Body of pancreas (tissue), 4 donors: ENCODE data around the gene COL13A1. TPM values are rescaled to one million over a fixed set of nuclear protein-coding genes. Genes with fewer than 3 reads are reported as not detected.

ENCODE experiments used
- ATAC-seq: fragments of 150-250 bp; one replicate; pipeline ENCODE4 v1.9.1; 2016
- DNase-seq, 4 donors: peaks; one replicate each; pipeline ENCODE4 v3.0.0-alpha.2; 2019
- H3K27ac ChIP-seq, 4 donors: fragments of 200-600 bp; sonication (generic); 1 replicate in 3 of 4; 2 replicates in 1 of 4; pipeline versions ENCODE4 v1.5.1 to v1.6.1; 2016 to 2019; ENCODE audit warnings: mild to moderate bottlenecking in 1 of 4, mixed read lengths in 1 of 4, moderate library complexity in 1 of 4
- H3K27me3 ChIP-seq, 2 donors: fragments of 200-600 bp; sonication (generic); one replicate each; pipeline ENCODE4 v1.6.0; 2016; ENCODE audit warnings: mild to moderate bottlenecking in 1 of 2
- H3K36me3 ChIP-seq, 2 donors: fragments of 200-600 bp; sonication (generic); replicated peaks in 1 of 2; 2 replicates each; pipeline ENCODE4 v1.5.1; 2016; ENCODE audit warnings: low read depth in 2 of 2; ENCODE audit not compliant: insufficient read depth in 1 of 2
- H3K4me1 ChIP-seq: fragments of 200-600 bp; sonication (generic); one replicate; pipeline ENCODE4 v1.6.0; 2016
- H3K4me3 ChIP-seq, 2 donors: fragments of 200-600 bp; sonication (generic); 1 replicate in 1 of 2; 2 replicates in 1 of 2; pipeline ENCODE4 v1.5.1; 2016 to 2019
- H3K9me3 ChIP-seq, 3 donors: fragments of 200-600 bp; sonication (generic); 1 replicate in 2 of 3; 2 replicates in 1 of 3; pipeline ENCODE4 v1.5.1; 2016
- CTCF ChIP-seq, 7 experiments: fragments of 450-650 bp in 4 of 7; fragments of 200-600 bp in 3 of 7; sonication (generic) in 3 of 7; IDR thresholded peaks; one replicate each; pipeline ENCODE4 v1.5.1; 2016 to 2019; ENCODE audit warnings: antibody characterized with exemption in 7 of 7
- POLR2A ChIP-seq, 3 donors: fragments of 450-650 bp; IDR thresholded peaks; one replicate each; pipeline ENCODE4 v1.6.1; 2016; ENCODE audit warnings: antibody characterized with exemption in 3 of 3, mild to moderate bottlenecking in 2 of 3
- WGBS, 2 donors: methylation state at CpG; one replicate each; pipeline ENCODE4 v1.1.5; 2017; 5-methylcytosine and 5-hydroxymethylcytosine counted together
- intact Hi-C: fragments of 100-400 bp; cut with DNase I; formaldehyde crosslinking; loops from one replicate; pipeline ENCODE4 v1.15.1; 2023
- total RNA-seq, 2 donors: library from RNA; depleted of rRNA; stranded (reverse); fragments of >200 nt; gene quantifications; one replicate each; pipeline ENCODE4 v1.1.0, GENCODE V29; 2016

COL13A1 gene
- total RNA-seq, 2 donors from 2014 or later = 2.3 TPM; not detected in 1

GRCh38 chr10:69847883-69848282 lies 46.2 kb downstream of the COL13A1 start:
- no peak for ATAC-seq
- intact Hi-C loops = no loop called here
- no peaks in the 10 kb centered on the region for H3K9me3 ChIP-seq
- 80% methylated on average over 5 of the region's 5 CpGs for WGBS, 2 donors
- DNase-seq = no peak
- H3K27ac ChIP-seq = no peak overlapping the region
- H3K4me1 ChIP-seq = no peaks in the 10 kb centered on the region
- H3K36me3 ChIP-seq = no peaks in the 10 kb centered on the region
- H3K4me3 ChIP-seq = no peak overlapping the region
- no peaks in the 10 kb centered on the region for H3K27me3 ChIP-seq
- no peak for TF ChIP-seq CTCF (IDR thresholded peaks at IDR 0.05)
- TF ChIP-seq POLR2A (IDR thresholded peaks at IDR 0.05) = no peak

- Histone ChIP-seq H3K27me3 (no peaks in the 10 kb centered on the region), H3K4me1 (no peaks in the 10 kb centered on the region), H3K36me3 (no peaks in the 10 kb centered on the region), H3K27ac (no peak overlapping the region), H3K4me3 (no peak overlapping the region), H3K9me3 (no peaks in the 10 kb centered on the region)
- 91 to 94% methylated on average over 7 of the region's 7 CpGs for WGBS, 2 donors
- intact Hi-C loops = no loop called here
- ATAC-seq (no peak), DNase-seq (no peak)
- no peak for TF ChIP-seq POLR2A (IDR thresholded peaks at IDR 0.05)
- TF ChIP-seq CTCF (IDR thresholded peaks at IDR 0.05) = no peak
Observed at GRCh38 chr10:69848454-69848853, 46.7 kb downstream of the COL13A1 start.

GRCh38 chr10:69849825-69850224 lies 48.1 kb downstream of the COL13A1 start:
- intact Hi-C loops = no loop called here
- Histone ChIP-seq H3K36me3 (no peaks in the 10 kb centered on the region), H3K4me3 (no peak overlapping the region), H3K9me3 (no peaks in the 10 kb centered on the region), H3K4me1 (peaks cover 2% of the 10 kb centered on the region), H3K27me3 (no peaks in the 10 kb centered on the region), H3K27ac (no peak overlapping the region)
- TF ChIP-seq POLR2A (IDR thresholded peaks at IDR 0.05) = no peak
- no peak for TF ChIP-seq CTCF (IDR thresholded peaks at IDR 0.05)
- no peak for DNase-seq
- 70 to 82% methylated on average over 7 of the region's 7 CpGs for WGBS, 2 donors
- no peak for ATAC-seq

GRCh38 chr10:69850440-69850839 lies 48.7 kb downstream of the COL13A1 start:
- peaks cover 6% of the 10 kb centered on the region for H3K4me1 ChIP-seq
- H3K27me3 ChIP-seq = no peaks in the 10 kb centered on the region
- intact Hi-C loops = no loop called here
- no peaks in the 10 kb centered on the region for H3K9me3 ChIP-seq
- TF ChIP-seq CTCF (IDR thresholded peaks at IDR 0.05) = no peak
- TF ChIP-seq POLR2A (IDR thresholded peaks at IDR 0.05) = no peak
- ATAC-seq (no peak), DNase-seq (no peak)
- no peaks in the 10 kb centered on the region for H3K36me3 ChIP-seq
- H3K4me3 ChIP-seq = no peak overlapping the region
- no peak overlapping the region for H3K27ac ChIP-seq
- WGBS, 2 donors = 65 to 77% methylated on average over 5 to 6 of the region's 6 CpGs

GRCh38 chr10:69851306-69851705 lies 49.6 kb downstream of the COL13A1 start:
- ATAC-seq = no peak
- DNase-seq = no peak
- Histone ChIP-seq H3K27ac (no peak overlapping the region), H3K4me1 (peaks cover 6% of the 10 kb centered on the region), H3K9me3 (no peaks in the 10 kb centered on the region), H3K4me3 (no peak overlapping the region), H3K27me3 (no peaks in the 10 kb centered on the region), H3K36me3 (no peaks in the 10 kb centered on the region)
- WGBS, 2 donors = 100% methylated on average over 1 of the region's 1 CpG
- TF ChIP-seq POLR2A (IDR thresholded peaks at IDR 0.05) = no peak
- no peak for TF ChIP-seq CTCF (IDR thresholded peaks at IDR 0.05)
- intact Hi-C loops = no loop called here
